ENCODE data around the gene QKI. TPM values are rescaled to one million over a fixed set of nuclear protein-coding genes. Genes with fewer than 3 reads are reported as not detected.

The QKI gene
- total RNA-seq, 2 donors from 2014 or later, result 127 to 192 TPM

GRCh38 chr6:163516908-163517307 is 102.4 kb downstream of the QKI start:
- no peaks in the 10 kb centered on the region for H3K9me3 ChIP-seq
- no peaks in the 10 kb centered on the region for H3K27me3 ChIP-seq (replicated peaks; ENCODE audit: insufficient read depth)
- H3K36me3 ChIP-seq, result no peaks in the 10 kb centered on the region
- no peak overlapping the region for H3K4me3 ChIP-seq
- peaks cover 11 to 12% of the 10 kb centered on the region in 2 donors for H3K4me1 ChIP-seq (ENCODE audit: control insufficient read depth in 1 of 2, low read depth in 2 of 2)
- ATAC-seq (ENCODE audit: insufficient number of reproducible peaks, low FRiP score, low read depth), result no peak
- H3K27ac ChIP-seq, result no peak overlapping the region
- TF ChIP-seq CTCF (IDR thresholded peaks at IDR 0.05), result no peak
- no peak for DNase-seq (ENCODE audit: low spot score)

- ATAC-seq (ENCODE audit: insufficient number of reproducible peaks, low FRiP score, low read depth) (no peak), DNase-seq (ENCODE audit: low spot score) (no peak)
- Histone ChIP-seq H3K4me3 (no peak overlapping the region), H3K36me3 (no peaks in the 10 kb centered on the region), H3K9me3 (no peaks in the 10 kb centered on the region), H3K4me1 (ENCODE audit: control insufficient read depth in 1 of 2, low read depth in 2 of 2) (peaks cover 13% of the 10 kb centered on the region in 2 donors), H3K27me3 (replicated peaks; ENCODE audit: insufficient read depth) (no peaks in the 10 kb centered on the region), H3K27ac (no peak overlapping the region)
- TF ChIP-seq CTCF (IDR thresholded peaks at IDR 0.05), result no peak
Observed at GRCh38 chr6:163520956-163521355, 106.4 kb downstream of the QKI start.

- peaks cover 23 to 24% of the 10 kb centered on the region in 2 donors for H3K4me1 ChIP-seq (ENCODE audit: control insufficient read depth in 1 of 2, low read depth in 2 of 2)
- no peaks in the 10 kb centered on the region for H3K27me3 ChIP-seq (replicated peaks; ENCODE audit: insufficient read depth)
- DNase-seq (ENCODE audit: low spot score) (no peak), ATAC-seq (ENCODE audit: insufficient number of reproducible peaks, low FRiP score, low read depth) (no peak)
- no peak overlapping the region for H3K27ac ChIP-seq
- H3K4me3 ChIP-seq, result no peak overlapping the region
- H3K36me3 ChIP-seq, result no peaks in the 10 kb centered on the region
- no peaks in the 10 kb centered on the region for H3K9me3 ChIP-seq
- TF ChIP-seq CTCF (IDR thresholded peaks at IDR 0.05), result no peak
Observed at GRCh38 chr6:163522033-163522432, 107.5 kb downstream of the QKI start.

GRCh38 chr6:163525926-163526325 is 111.4 kb downstream of the QKI start:
- Histone ChIP-seq H3K36me3 (no peaks in the 10 kb centered on the region), H3K27ac (no peak overlapping the region), H3K4me1 (ENCODE audit: control insufficient read depth in 1 of 2, low read depth in 2 of 2) (peaks cover 33 to 50% of the 10 kb centered on the region in 2 donors), H3K27me3 (replicated peaks; ENCODE audit: insufficient read depth) (no peaks in the 10 kb centered on the region), H3K4me3 (no peak overlapping the region), H3K9me3 (no peaks in the 10 kb centered on the region)
- ATAC-seq (ENCODE audit: insufficient number of reproducible peaks, low FRiP score, low read depth) (no peak), DNase-seq (ENCODE audit: low spot score) (no peak)
- no peak for TF ChIP-seq CTCF (IDR thresholded peaks at IDR 0.05)

GRCh38 chr6:163526346-163526745 is 111.8 kb downstream of the QKI start:
- ATAC-seq (ENCODE audit: insufficient number of reproducible peaks, low FRiP score, low read depth) (no peak), DNase-seq (ENCODE audit: low spot score) (no peak)
- H3K36me3 ChIP-seq, result no peaks in the 10 kb centered on the region
- H3K27me3 ChIP-seq (replicated peaks; ENCODE audit: insufficient read depth), result no peaks in the 10 kb centered on the region
- no peak overlapping the region for H3K4me3 ChIP-seq
- H3K27ac ChIP-seq, result no peak overlapping the region
- TF ChIP-seq CTCF (IDR thresholded peaks at IDR 0.05), result no peak
- no peaks in the 10 kb centered on the region for H3K9me3 ChIP-seq
- peaks cover 36 to 54% of the 10 kb centered on the region in 2 donors for H3K4me1 ChIP-seq (ENCODE audit: control insufficient read depth in 1 of 2, low read depth in 2 of 2)

Data from thoracic aorta (tissue), 2 donors.